OCI-LY1 (cell line): Measurements from ENCODE around the gene CCR4.

Experiments used
- H2AFZ ChIP-seq: fragments of 200-600 bp; sonication (generic), shearing (Covaris generic); 2 replicates; pipeline ENCODE4 v1.6.0; 2014; ENCODE audit warnings: antibody characterized with exemption, mild to moderate bottlenecking, low read length
- H3F3A ChIP-seq: fragments of 200-600 bp; sonication (generic), shearing (Covaris generic); 2 replicates; pipeline ENCODE4 v1.6.0; 2014; ENCODE audit warnings: mild to moderate bottlenecking, antibody characterized with exemption, low read length, moderate library complexity; ENCODE audit not compliant: insufficient read depth
- H3K27ac ChIP-seq: fragments of 200-600 bp; sonication (generic); 2 replicates; pipeline ENCODE4 v1.5.1; 2014; ENCODE audit warnings: low read length, mixed run types, mild to moderate bottlenecking, low read depth; ENCODE audit not compliant: poor library complexity, severe bottlenecking
- H3K27me3 ChIP-seq: fragments of 200-600 bp; sonication (generic); 2 replicates; pipeline ENCODE4 v1.6.0; 2014; ENCODE audit warnings: antibody characterized with exemption, mild to moderate bottlenecking, low read length, moderate library complexity; ENCODE audit not compliant: insufficient read depth
- H3K36me3 ChIP-seq: fragments of 200-600 bp; sonication (generic); 2 replicates; pipeline ENCODE4 v1.6.1; 2014; ENCODE audit warnings: mild to moderate bottlenecking, antibody characterized with exemption, low read length, moderate library complexity, mixed read lengths; ENCODE audit not compliant: insufficient read depth
- H3K4me1 ChIP-seq: fragments of 200-600 bp; sonication (generic); 2 replicates; pipeline ENCODE4 v1.5.1; 2014; ENCODE audit warnings: mild to moderate bottlenecking, low read length, moderate library complexity; ENCODE audit not compliant: insufficient read depth, severe bottlenecking
- H3K4me2 ChIP-seq: fragments of 200-600 bp; sonication (generic), shearing (Covaris generic); 2 replicates; pipeline ENCODE4 v1.6.1; 2014; ENCODE audit warnings: low read length
- H3K4me3 ChIP-seq: fragments of 200-600 bp; sonication (generic); 2 replicates; pipeline ENCODE4 v1.5.1; 2014; ENCODE audit warnings: low read length, low read depth, mild to moderate bottlenecking, mixed read lengths; ENCODE audit not compliant: poor library complexity, severe bottlenecking
- H3K79me2 ChIP-seq: fragments of 200-600 bp; shearing (Covaris generic); 2 replicates; pipeline ENCODE4 v1.6.1; 2016; ENCODE audit warnings: mixed run types, low read length, mixed read lengths; ENCODE audit not compliant: insufficient read depth
- H3K9ac ChIP-seq: fragments of 200-600 bp; sonication (generic), shearing (Covaris generic); 2 replicates; pipeline ENCODE4 v1.6.1; 2014; ENCODE audit warnings: mild to moderate bottlenecking, low read length, mixed read lengths
- H3K9me2 ChIP-seq: fragments of 200-600 bp; sonication (generic), shearing (Covaris generic); 2 replicates; pipeline ENCODE4 v1.6.1; 2014; ENCODE audit warnings: low read depth, mild to moderate bottlenecking, low read length, mixed read lengths
- H3K9me3 ChIP-seq: fragments of 200-600 bp; shearing (Covaris generic); 2 replicates; pipeline ENCODE4 v1.6.1; 2014; ENCODE audit warnings: low read length, mixed read lengths
- H4K20me1 ChIP-seq: fragments of 200-600 bp; sonication (generic), shearing (Covaris generic); 2 replicates; pipeline ENCODE4 v1.6.0; 2016; ENCODE audit warnings: mild to moderate bottlenecking, low read length; ENCODE audit not compliant: insufficient read depth
- EZH2 ChIP-seq: fragments of 200-600 bp; sonication (generic), shearing (Covaris generic); IDR thresholded peaks from 2 replicates; pipeline ENCODE4 v1.8.0; 2017; ENCODE audit warnings: borderline replicate concordance, mixed run types, mild to moderate bottlenecking, antibody characterized with exemption, low read length, moderate library complexity, mixed read lengths
- TF ChIP-seq, protein P1 (sequence below): fragments of 200-600 bp; sonication (generic), shearing (Covaris generic); IDR thresholded peaks from 2 replicates; pipeline ENCODE4 v1.5.1; 2017; ENCODE audit warnings: mild to moderate bottlenecking, antibody characterized with exemption, low read length, moderate library complexity, mixed read lengths

The CCR4 gene

DNA sequence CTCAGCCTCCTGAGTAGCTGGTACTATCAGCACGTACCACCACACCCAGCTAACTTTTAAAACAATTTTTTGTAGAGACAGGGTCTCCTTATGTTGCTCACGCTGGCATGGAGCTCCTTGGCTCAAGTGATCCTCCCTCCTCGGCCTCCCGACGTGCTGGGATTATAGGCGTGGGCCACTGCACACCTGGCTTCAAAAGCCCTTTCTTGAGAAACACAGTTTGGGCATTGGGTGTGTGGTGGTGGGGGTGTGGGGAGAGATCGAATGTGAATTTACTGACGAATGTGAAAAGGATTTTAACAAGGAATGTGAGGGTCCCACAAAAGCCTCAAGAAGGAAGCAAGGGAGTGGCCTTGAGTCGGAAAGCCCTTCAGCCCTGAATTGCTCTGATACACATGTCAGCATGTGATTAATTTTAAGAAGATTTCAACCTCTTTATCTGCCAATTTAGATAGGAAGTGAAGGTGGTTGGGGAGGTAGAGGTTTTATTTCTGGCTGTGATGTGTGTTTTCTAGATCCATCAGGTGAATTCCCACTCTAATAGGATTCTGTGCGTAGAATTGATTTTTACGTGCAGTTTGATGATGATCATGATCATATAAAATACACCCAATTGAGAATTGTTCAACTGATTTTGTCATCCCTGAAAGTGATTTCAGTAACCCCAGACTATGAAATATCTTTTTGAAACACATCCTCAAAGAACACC lies 1.1 kb downstream of the CCR4 start:
- Histone ChIP-seq H3K4me2 (no peak overlapping the region), H3K4me3 (no peak overlapping the region), H3K27ac (no peak overlapping the region), H3K36me3 (no peaks in the 10 kb centered on the region), H3K9ac (no peak overlapping the region), H3K4me1 (peaks cover 1% of the 10 kb centered on the region), H3K9me2 (no peaks in the 10 kb centered on the region), H2AFZ (no peak overlapping the region), H4K20me1 (no peaks in the 10 kb centered on the region), H3K9me3 (no peaks in the 10 kb centered on the region), H3K27me3 (no peaks in the 10 kb centered on the region), H3F3A (no peaks in the 10 kb centered on the region), H3K79me2 (no peaks in the 10 kb centered on the region)
- no peak for TF ChIP-seq EZH2
- TF ChIP-seq, protein P1, sequence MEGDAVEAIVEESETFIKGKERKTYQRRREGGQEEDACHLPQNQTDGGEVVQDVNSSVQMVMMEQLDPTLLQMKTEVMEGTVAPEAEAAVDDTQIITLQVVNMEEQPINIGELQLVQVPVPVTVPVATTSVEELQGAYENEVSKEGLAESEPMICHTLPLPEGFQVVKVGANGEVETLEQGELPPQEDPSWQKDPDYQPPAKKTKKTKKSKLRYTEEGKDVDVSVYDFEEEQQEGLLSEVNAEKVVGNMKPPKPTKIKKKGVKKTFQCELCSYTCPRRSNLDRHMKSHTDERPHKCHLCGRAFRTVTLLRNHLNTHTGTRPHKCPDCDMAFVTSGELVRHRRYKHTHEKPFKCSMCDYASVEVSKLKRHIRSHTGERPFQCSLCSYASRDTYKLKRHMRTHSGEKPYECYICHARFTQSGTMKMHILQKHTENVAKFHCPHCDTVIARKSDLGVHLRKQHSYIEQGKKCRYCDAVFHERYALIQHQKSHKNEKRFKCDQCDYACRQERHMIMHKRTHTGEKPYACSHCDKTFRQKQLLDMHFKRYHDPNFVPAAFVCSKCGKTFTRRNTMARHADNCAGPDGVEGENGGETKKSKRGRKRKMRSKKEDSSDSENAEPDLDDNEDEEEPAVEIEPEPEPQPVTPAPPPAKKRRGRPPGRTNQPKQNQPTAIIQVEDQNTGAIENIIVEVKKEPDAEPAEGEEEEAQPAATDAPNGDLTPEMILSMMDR = no peak

DNA sequence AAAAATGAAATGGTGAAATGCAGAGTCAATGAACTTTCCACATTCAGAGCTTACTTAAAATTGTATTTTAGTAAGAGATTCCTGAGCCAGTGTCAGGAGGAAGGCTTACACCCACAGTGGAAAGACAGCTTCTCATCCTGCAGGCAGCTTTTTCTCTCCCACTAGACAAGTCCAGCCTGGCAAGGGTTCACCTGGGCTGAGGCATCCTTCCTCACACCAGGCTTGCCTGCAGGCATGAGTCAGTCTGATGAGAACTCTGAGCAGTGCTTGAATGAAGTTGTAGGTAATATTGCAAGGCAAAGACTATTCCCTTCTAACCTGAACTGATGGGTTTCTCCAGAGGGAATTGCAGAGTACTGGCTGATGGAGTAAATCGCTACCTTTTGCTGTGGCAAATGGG lies 3.1 kb downstream of the CCR4 start:
- no peak for TF ChIP-seq EZH2
- TF ChIP-seq, protein P1 = no peak
- Histone ChIP-seq H3K36me3 (no peaks in the 10 kb centered on the region), H4K20me1 (no peaks in the 10 kb centered on the region), H3F3A (no peaks in the 10 kb centered on the region), H3K4me1 (no peaks in the 10 kb centered on the region), H3K9me2 (no peaks in the 10 kb centered on the region), H3K4me2 (no peak overlapping the region), H3K27me3 (no peaks in the 10 kb centered on the region), H3K9ac (no peak overlapping the region), H2AFZ (no peak overlapping the region), H3K27ac (no peak overlapping the region), H3K4me3 (no peak overlapping the region), H3K79me2 (no peaks in the 10 kb centered on the region), H3K9me3 (no peaks in the 10 kb centered on the region)

DNA sequence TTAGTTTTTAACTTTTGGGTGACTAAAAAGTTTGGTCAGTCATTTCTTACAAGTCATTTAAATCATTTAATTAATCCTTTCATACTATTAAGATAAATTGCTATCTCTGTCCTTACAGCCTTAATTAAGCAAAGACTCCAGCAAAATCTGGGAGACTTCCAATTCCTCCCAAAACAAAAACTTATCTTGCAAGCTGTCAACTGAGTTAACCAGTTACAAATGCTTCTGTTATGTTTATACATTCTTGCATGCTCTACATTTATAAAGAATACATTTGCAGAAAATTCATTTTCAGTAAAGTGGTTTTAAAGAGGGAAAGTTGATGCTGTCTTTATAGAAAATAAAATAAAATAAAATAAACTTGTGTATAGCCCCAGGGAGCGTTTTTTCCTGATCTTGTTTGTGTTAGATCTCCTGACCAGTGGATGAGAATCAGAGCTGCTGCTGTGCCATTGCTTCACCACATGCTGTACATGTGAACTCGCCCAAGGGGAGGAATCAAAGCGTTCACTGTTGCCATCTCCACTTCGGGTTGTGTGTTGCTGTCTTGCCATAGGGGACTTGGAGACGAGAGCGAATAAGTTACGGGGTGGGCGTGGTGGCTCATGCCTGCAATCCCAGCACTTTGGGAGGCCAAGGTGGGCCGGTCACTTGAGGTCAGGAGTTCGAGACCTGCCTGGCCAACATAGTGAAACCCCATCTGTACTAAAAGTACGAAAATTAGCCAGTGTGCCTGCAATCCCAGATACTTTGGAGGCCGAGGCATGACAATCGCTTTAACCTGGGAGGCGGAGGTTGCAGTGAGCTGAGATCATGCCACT lies 5.5 kb downstream of the CCR4 start:
- Histone ChIP-seq H3K4me1 (no peaks in the 10 kb centered on the region), H3K9me3 (no peaks in the 10 kb centered on the region), H3K27me3 (no peaks in the 10 kb centered on the region), H3K9me2 (no peaks in the 10 kb centered on the region), H3K36me3 (no peaks in the 10 kb centered on the region), H3F3A (no peaks in the 10 kb centered on the region), H2AFZ (no peak overlapping the region), H3K9ac (no peak overlapping the region), H3K4me2 (no peak overlapping the region), H3K27ac (no peak overlapping the region), H4K20me1 (no peaks in the 10 kb centered on the region), H3K4me3 (no peak overlapping the region), H3K79me2 (no peaks in the 10 kb centered on the region)
- TF ChIP-seq, protein P1 = no peak
- no peak for TF ChIP-seq EZH2
